Stimulated activated CD4-positive, alpha-beta T cell treated with anti-CD3 and anti-CD28 coated beads, TNF-alpha, amount 100 ng/mL, for 24 hours (primary cell): ENCODE measurements around the gene ARG2.

ENCODE experiments used
- DNase-seq, 3 experiments: peaks; one replicate each; pipeline ENCODE4 v3.0.0-alpha.2; 2020; ENCODE audit warnings: low read depth in 3 of 3

ARG2 gene

DNA sequence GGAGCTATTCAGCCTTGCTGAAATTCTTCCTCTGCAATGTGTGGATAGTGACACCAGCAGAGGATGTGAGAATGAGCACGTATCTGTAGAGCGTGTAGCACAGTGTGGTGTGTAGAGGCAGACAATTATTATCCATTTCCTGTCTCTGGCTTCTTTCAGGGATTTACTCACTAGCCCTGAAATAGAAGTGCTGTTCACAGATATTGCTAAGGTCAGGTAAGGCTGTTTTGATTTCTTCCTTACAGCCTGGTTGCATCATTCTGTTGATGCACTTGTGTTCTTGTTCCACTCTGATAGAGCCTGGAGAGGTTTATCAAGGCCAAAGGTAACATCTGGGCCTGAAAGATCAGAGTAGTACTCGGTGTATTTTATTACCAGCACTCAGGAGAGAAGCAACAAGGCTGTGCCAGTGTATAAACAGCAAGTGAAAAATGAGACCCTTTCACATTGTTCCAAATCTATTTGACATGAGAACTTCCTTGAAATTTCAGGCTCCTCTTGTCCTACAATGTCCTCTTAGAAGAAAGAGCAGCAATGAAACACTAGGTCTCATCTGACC lies 16.7 kb downstream of the ARG2 start:
- DNase-seq, result no peak

- DNase-seq, result no peak
These were observed 18.9 kb downstream of the ARG2 start for GRCh38 chr14:67638642-67639041.

DNA sequence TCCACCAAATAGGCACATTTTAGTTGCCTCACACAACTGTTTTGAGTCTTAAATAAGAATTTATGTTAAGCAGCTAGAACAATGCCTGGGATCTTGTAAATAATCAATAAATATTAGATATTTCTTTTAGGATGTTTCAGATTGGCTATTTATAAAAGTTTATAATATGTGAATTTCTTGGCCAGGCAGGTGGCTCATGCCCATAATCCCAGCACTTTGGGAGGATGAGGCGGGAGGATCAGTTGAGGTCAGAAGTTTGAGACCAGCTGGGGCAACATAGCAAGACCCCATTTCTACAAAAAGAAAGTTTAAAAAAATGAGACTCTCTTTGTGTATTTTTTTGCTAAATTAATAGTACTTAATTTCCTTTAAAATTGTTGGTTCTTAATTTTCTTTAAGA lies 21.8 kb downstream of the ARG2 start:
- DNase-seq, result no peak

DNA sequence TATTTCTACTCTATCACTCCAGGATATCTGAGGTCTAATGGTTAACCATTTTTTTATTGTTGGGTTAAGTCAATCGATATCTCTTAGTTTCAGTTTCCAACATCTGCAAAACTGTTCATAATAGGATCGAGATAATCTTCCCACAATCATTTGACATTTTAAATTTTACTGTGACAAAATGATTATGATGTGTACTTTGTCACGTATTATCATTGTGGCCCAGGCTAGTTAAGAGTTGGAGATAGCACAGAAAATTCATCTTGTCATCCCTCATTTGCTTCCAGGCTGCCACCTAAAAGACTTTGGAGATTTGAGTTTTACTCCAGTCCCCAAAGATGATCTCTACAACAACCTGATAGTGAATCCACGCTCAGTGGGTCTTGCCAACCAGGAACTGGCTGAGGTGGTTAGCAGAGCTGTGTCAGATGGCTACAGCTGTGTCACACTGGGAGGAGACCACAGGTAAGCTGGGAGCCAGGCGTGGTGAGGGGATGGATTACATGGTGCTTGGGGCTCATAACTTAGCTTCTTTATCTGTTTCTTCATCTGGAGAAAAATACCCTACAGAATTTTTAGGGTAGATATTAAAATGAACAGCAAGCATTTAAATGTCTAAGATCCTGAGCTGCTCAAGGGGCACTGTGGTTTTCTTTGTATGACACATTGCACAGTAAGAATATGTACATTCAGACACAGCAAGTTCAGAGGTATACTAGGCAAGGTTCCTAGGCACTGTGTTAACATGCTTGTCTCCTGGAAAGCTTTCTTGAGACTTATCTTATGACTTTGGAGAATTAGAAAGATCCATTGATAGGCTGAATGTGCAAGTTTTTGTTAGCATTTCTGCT lies 22.4 kb downstream of the ARG2 start:
- no peak for DNase-seq

DNA sequence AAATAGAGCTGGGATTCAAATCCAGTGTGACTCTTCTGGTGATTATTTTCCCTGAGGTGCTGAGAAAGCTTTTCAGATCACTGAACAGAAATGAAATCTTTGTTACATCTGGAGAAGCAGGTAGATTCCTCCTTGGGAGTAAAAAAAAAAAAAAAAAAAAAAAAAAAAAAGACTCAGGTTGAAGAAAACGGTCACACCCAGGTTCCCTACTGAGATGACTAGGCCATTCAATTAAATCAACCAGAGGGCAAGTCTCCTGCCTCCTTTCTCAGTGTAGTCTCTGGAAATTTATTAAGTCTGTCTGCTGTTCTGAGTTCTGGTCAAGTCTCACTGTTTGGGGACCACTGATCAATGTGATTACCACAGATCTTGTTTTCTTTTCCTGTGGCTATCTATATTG lies 24.0 kb downstream of the ARG2 start:
- DNase-seq, result no peak

GRCh38 chr14:67644428-67644827 lies 24.7 kb downstream of the ARG2 start:
- DNase-seq, result no peak

DNA sequence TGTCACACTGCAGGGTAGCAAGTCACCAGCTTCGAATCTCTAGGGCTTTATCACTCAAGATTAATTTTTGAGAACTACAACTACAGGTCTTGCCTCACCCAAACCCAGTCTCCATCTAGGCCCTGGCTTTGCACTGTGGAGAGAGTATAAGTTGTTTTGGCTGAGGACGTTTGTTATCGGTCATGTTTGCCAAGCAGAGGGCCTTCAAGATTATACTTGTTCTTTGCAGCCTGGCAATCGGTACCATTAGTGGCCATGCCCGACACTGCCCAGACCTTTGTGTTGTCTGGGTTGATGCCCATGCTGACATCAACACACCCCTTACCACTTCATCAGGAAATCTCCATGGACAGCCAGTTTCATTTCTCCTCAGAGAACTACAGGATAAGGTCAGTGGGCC lies 25.7 kb downstream of the ARG2 start:
- no peak for DNase-seq

DNA sequence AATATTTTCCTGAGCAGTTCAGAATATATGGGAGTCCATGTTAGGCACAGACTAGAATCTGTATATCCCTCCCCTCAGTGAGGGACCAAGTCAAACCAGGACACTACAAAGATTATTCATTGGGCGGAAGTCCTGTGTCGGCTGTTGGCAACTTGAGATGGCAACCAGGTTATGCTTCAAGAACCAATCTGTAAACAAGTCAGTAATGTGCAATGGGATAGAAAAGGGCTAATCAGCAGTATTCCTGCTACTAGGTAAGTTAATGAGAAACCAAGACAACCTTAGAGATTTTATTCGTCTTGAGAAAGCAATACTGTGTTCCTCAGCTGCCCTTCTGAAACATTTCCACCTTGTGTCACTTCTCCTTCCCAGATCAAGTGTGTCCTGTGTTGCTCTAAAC lies 26.4 kb downstream of the ARG2 start:
- no peak for DNase-seq

DNA sequence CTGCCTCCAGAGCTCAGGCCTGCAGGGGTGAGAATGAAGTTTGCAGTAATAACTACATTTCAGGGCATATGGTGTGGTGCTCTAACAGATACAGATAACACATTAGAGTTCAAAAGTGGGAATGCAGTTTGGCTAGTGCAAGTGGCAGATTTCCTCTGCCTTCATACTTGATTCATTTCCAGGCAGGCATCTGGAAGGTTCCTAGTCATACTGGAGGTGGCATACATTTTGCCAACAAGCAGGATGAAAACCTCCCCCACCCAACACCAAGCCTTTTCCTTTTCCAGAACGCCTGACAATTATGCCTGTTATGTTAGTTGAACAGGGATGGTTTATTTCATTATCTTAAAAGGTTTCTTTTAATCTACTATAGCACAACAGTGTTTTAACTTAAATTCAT lies 30.4 kb downstream of the ARG2 start:
- DNase-seq, result no peak

DNA sequence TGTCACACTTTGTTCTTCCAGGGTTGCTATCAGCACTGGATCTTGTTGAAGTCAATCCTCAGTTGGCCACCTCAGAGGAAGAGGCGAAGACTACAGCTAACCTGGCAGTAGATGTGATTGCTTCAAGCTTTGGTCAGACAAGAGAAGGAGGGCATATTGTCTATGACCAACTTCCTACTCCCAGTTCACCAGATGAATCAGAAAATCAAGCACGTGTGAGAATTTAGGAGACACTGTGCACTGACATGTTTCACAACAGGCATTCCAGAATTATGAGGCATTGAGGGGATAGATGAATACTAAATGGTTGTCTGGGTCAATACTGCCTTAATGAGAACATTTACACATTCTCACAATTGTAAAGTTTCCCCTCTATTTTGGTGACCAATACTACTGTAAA lies 31.0 kb downstream of the ARG2 start:
- DNase-seq, result no peak

GRCh38 chr14:67652189-67652588 lies 32.5 kb downstream of the ARG2 start:
- DNase-seq, result no peak

DNA sequence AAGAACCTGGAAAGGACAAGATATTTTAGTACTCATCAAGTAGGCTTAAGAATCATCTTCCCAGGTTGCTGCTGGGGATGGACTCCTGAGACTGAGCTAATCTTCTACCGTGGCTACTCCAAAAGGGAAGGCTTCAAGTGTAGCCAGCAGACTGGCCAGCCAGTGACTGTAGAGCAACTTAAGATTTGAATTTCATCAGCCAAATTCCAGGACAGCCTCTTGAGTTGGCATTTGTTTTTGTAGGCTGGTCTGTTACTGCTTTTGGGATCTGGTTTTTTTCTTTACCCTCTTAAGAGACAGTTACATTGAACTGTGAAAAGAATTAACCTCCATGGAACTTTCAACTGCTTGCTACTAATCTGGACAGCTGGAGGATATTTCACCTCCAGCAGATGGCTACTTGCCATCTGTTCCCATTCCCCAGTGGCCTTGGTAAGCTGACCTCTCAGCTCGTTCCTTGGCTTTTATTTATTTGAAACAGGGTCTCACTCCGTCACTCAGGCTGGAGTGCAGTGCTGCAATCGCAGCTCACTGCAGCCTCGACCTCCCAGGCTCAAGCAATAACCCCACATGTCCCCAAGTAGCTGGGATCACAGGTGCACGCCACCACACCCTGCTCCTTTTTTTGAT lies 34.0 kb downstream of the ARG2 start:
- no peak for DNase-seq

- no peak for DNase-seq
These were observed 43.9 kb downstream of the ARG2 start for GRCh38 chr14:67663633-67664032.

DNA sequence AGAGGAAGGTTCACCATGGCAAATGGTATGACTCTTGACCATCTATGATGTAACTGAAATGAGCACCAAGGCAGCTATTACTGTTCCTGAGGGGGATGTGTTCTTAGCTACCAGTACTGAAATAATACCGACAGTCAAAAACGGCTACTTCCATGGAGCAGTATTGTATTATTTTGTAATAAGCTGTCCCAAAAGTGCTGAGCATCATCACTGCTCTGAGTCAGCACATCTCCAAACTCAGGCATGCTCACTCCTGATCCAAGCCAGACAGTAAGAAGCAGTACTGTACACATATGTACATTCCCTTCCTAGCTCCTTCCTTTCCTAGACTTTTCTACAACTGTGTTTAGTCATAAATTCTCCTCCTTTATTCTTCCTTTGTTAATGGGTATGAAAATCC lies 46.1 kb downstream of the ARG2 start:
- no peak for DNase-seq

DNA sequence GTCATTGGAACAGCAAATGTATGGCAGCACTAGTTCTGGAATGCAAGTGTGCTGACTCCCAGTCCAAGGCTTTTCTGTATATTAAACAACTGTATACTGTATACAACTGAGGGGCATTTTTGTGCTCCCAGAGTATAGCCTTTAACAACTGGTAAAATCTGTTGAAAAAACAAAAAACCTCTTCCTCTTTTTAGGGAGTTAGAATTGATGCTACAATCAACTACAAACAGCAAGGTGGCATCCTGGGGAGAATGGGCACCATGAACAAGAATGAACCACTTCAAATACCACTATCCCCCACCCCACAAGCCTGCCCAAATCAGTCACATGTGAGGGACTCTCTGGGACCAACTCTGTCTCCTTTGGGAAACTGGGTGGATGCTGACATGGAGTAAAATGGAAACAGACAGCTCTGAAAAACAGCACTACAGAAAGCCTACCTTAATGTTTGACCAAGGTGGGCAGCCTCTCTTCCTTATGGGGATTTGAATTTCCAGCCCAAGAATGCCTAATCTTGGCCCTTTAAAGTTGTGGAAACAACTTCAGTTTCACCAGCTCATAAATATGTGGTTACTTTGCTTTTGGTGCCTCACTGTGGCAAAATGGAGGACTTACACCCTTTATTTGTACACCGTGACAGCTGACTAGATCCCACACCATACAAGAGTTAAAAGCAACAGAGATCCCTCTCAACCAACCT lies 47.2 kb downstream of the ARG2 start:
- DNase-seq, result peak in 1 of 3 experiments; percentile 9

- DNase-seq, result no peak
These were observed 48.8 kb downstream of the ARG2 start for GRCh38 chr14:67668559-67668958.

DNA sequence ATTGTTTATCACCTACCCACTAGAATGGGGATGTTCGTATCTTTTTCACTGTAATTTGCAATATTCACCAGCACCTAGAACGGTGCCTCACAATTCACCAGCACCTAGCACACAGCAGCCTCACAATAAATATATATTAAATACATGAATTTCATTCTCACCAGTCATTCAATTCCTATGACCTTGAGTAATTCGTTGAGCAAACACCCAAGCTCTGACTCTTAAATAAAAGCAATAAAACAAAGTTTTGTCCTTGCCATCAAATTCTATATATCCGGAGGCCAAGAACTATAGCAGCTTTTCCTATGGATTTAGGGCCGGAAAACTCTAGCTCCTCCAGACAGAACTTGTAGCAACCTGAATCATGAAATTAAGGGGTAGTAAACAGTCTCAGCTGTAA lies 53.7 kb downstream of the ARG2 start:
- DNase-seq, result no peak

GRCh38 chr14:67674139-67674479 lies 54.4 kb downstream of the ARG2 start:
- peak; percentile 20 to 58 (median 35) for DNase-seq

GRCh38 chr14:67674480-67675218 lies 54.9 kb downstream of the ARG2 start, which contains the start of gene VTI1B:
Gene VTI1B (minus strand): TSS chr14:67674632. CDS start chr14:67674489, 143 bp downstream.
- peak; percentile 46 to 70 (median 61) for DNase-seq

GRCh38 chr14:67675219-67675582 lies 55.5 kb downstream of the ARG2 start:
- peak in 1 of 3 experiments; percentile 1 for DNase-seq

DNA sequence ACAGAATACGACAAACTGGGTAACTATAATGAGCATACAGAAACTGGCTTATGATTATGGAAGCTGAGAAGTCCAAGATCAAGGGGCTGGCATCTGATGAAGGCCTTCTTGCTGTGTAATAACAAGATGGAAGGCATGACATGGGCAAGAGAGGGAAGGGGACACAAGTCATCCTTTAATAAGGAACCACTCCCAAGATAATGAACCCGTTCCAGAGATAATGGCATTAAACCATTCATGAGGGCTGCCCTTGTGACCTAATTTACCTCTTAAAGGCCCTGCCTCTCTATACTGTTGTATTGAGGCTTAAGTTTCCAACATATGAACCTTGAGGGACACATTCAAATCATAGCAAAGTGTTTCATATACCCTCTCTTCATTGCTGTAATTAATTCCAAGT lies 59.3 kb downstream of the ARG2 start:
- no peak for DNase-seq

- DNase-seq, result no peak
These were observed 60.4 kb downstream of the ARG2 start for GRCh38 chr14:67680121-67680602.
